H1 (cell line): Measurements from ENCODE around the gene SMIM20. TPM values are rescaled to one million over a fixed set of nuclear protein-coding genes. Genes with fewer than 3 reads are reported as not detected.

Source experiments
- CTCF ChIA-PET: fragments of 300-600 bp; sonication (Branson Sonifier 250); formaldehyde crosslinking; loops from one replicate; lab custom pipeline; 2021; ENCODE audit not compliant: partially characterized antibody; lab: Charles Lee
- POLR2A ChIA-PET: fragments of 300-600 bp; sonication (Branson Sonifier 250); formaldehyde crosslinking; loops from one replicate; lab custom pipeline; 2021; ENCODE audit warnings: inconsistent platforms; ENCODE audit not compliant: partially characterized antibody; lab: Charles Lee
- DNase-seq, 2 experiments: peaks; one replicate each; pipeline versions ENCODE4 v3.0.0 to v3.0.0-alpha.2; 2010 to 2022; ENCODE audit warnings: low spot score in 2 of 2, low read depth in 1 of 2, mixed read lengths in 1 of 2
- FAIRE-seq: peaks from 2 replicates; lab custom pipeline; 2011; peaks lifted over from hg19 to GRCh38; lab: Jason Lieb, UNC
- H2AFZ ChIP-seq: 2 replicates; pipeline ENCODE4 v1.8.1; 2012; ENCODE audit warnings: low read length, inconsistent platforms
- H2AK5ac ChIP-seq: 2 replicates; pipeline ENCODE4 v1.6.1; 2013; ENCODE audit warnings: low read depth, low read length
- H2BK120ac ChIP-seq: replicated peaks from 2 replicates; pipeline ENCODE3; 2013; ENCODE audit warnings: low read depth, low read length, inconsistent platforms
- H2BK12ac ChIP-seq: 2 replicates; pipeline ENCODE4 v1.6.1; 2013; ENCODE audit warnings: low read depth, low read length
- H2BK15ac ChIP-seq: 2 replicates; pipeline ENCODE4 v1.6.1; 2013; ENCODE audit warnings: low read length
- H2BK20ac ChIP-seq: 2 replicates; pipeline ENCODE4 v1.6.1; 2013; ENCODE audit warnings: low read length
- H2BK5ac ChIP-seq: 2 replicates; pipeline ENCODE4 v1.6.1; 2013; ENCODE audit warnings: low read depth, low read length
- H3K14ac ChIP-seq: 2 replicates; pipeline ENCODE4 v1.6.1; 2013; ENCODE audit warnings: inconsistent platforms; ENCODE audit not compliant: insufficient read length
- H3K18ac ChIP-seq: 2 replicates; pipeline ENCODE4 v1.6.1; 2013; ENCODE audit warnings: low read length; ENCODE audit errors: extremely low read depth
- H3K23ac ChIP-seq: 2 replicates; pipeline ENCODE4 v1.6.1; 2013; ENCODE audit warnings: inconsistent platforms; ENCODE audit not compliant: insufficient read length
- H3K23me2 ChIP-seq: 2 replicates; pipeline ENCODE4 v1.6.1; 2013; ENCODE audit warnings: low read depth, low read length
- H3K27ac ChIP-seq: 2 replicates; pipeline ENCODE4 v1.6.1; 2011; ENCODE audit warnings: low read depth, low read length, inconsistent platforms
- H3K27me3 ChIP-seq, 4 experiments: replicated peaks in 1 of 4; 1 replicate in 1 of 4; 2 replicates in 3 of 4; pipeline versions ENCODE4 v1.6.1 to v1.8.1; 2011 to 2013; ENCODE audit warnings: low read length in 3 of 4, mild to moderate bottlenecking in 3 of 4, inconsistent platforms in 2 of 4, mixed read lengths in 2 of 4, moderate library complexity in 1 of 4; ENCODE audit not compliant: control insufficient read depth in 3 of 4, insufficient read depth in 3 of 4; ENCODE audit errors: extremely low read depth in 1 of 4
- H3K36me3 ChIP-seq, 4 experiments: 2 replicates each; pipeline versions ENCODE4 v1.6.1 to v1.8.1; 2011 to 2013; ENCODE audit warnings: mild to moderate bottlenecking in 4 of 4, low read length in 3 of 4, moderate library complexity in 2 of 4, control low read depth in 1 of 4, inconsistent platforms in 1 of 4; ENCODE audit not compliant: insufficient read depth in 4 of 4, control insufficient read depth in 2 of 4
- H3K4ac ChIP-seq: replicated peaks from 2 replicates; pipeline ENCODE3; 2013; ENCODE audit warnings: low read length, low read depth, mixed read lengths, inconsistent platforms; ENCODE audit not compliant: insufficient read length
- H3K4me1 ChIP-seq, 4 experiments: replicated peaks in 1 of 4; 1 replicate in 1 of 4; 2 replicates in 3 of 4; pipeline versions ENCODE4 v1.6.1 to v1.8.1; 2011 to 2013; ENCODE audit warnings: low read length in 3 of 4, inconsistent platforms in 2 of 4, mixed read lengths in 1 of 4; ENCODE audit not compliant: insufficient read depth in 4 of 4, control insufficient read depth in 3 of 4
- H3K4me2 ChIP-seq, 2 experiments: 2 replicates each; pipeline versions ENCODE4 v1.6.1 to v1.8.1; 2011 to 2013; ENCODE audit warnings: low read depth in 2 of 2, low read length in 2 of 2, control low read depth in 1 of 2, inconsistent platforms in 1 of 2, mild to moderate bottlenecking in 1 of 2; ENCODE audit not compliant: insufficient read depth in 1 of 2
- H3K4me3 ChIP-seq, 4 experiments: fragments of 200-600, 300-600 bp in 1 of 4; sonication (generic), shearing (Covaris generic), sonication (Bioruptor Twin) in 1 of 4; 2 replicates each; pipeline versions ENCODE4 v1.5.1 to v1.8.1; 2011 to 2016; ENCODE audit warnings: low read length in 4 of 4, low read depth in 3 of 4, control low read depth in 2 of 4, inconsistent platforms in 2 of 4, mild to moderate bottlenecking in 2 of 4, mixed read lengths in 1 of 4, moderate library complexity in 1 of 4; ENCODE audit not compliant: insufficient read depth in 2 of 4; ENCODE audit errors: extremely low read depth in 1 of 4
- H3K56ac ChIP-seq: replicated peaks from 2 replicates; pipeline ENCODE3; 2013; ENCODE audit warnings: low read depth, mild to moderate bottlenecking, mixed read lengths, low read length, inconsistent platforms; ENCODE audit not compliant: insufficient read length
- H3K79me1 ChIP-seq: 2 replicates; pipeline ENCODE4 v1.6.1; 2013; ENCODE audit warnings: low read depth, low read length, control low read depth
- H3K79me2 ChIP-seq, 2 experiments: 2 replicates each; pipeline versions ENCODE4 v1.6.1 to v1.8.1; 2012 to 2013; ENCODE audit warnings: low read length in 2 of 2, mild to moderate bottlenecking in 2 of 2, inconsistent platforms in 1 of 2; ENCODE audit not compliant: insufficient read depth in 2 of 2, control insufficient read depth in 1 of 2
- H3K9ac ChIP-seq, 4 experiments: replicated peaks in 1 of 4; 1 replicate in 1 of 4; 2 replicates in 3 of 4; pipeline versions ENCODE4 v1.6.1 to v1.8.1; 2011 to 2013; ENCODE audit warnings: low read depth in 3 of 4, low read length in 3 of 4, control low read depth in 2 of 4, mild to moderate bottlenecking in 2 of 4, moderate library complexity in 2 of 4, inconsistent platforms in 1 of 4; ENCODE audit errors: extremely low read depth in 1 of 4
- H3K9me3 ChIP-seq, 2 experiments: 2 replicates each; pipeline versions ENCODE4 v1.6.1 to v1.8.1; 2012 to 2013; ENCODE audit warnings: mild to moderate bottlenecking in 2 of 2, moderate library complexity in 2 of 2, control low read depth in 1 of 2, inconsistent platforms in 1 of 2, low read depth in 1 of 2, low read length in 1 of 2, mixed read lengths in 1 of 2; ENCODE audit not compliant: insufficient read depth in 2 of 2
- H4K20me1 ChIP-seq, 2 experiments: replicated peaks in 1 of 2; 2 replicates each; pipeline versions ENCODE3 to v1.8.1; 2011 to 2013; ENCODE audit warnings: inconsistent platforms in 2 of 2, low read length in 2 of 2, mild to moderate bottlenecking in 1 of 2; ENCODE audit not compliant: insufficient read depth in 2 of 2, control insufficient read depth in 1 of 2
- H4K5ac ChIP-seq: 2 replicates; pipeline ENCODE4 v1.6.1; 2013; ENCODE audit warnings: low read length, low read depth, mixed read lengths, inconsistent platforms; ENCODE audit not compliant: insufficient read length
- H4K8ac ChIP-seq: 2 replicates; pipeline ENCODE4 v1.8.0; 2013; ENCODE audit warnings: mild to moderate bottlenecking, moderate library complexity, low read length, inconsistent platforms; ENCODE audit not compliant: insufficient read depth; ENCODE audit errors: extremely low read depth
- H4K91ac ChIP-seq: replicated peaks from 2 replicates; pipeline ENCODE3; 2013; ENCODE audit warnings: low read length, mixed read lengths, inconsistent platforms; ENCODE audit not compliant: insufficient read length
- HDAC6 ChIP-seq: IDR thresholded peaks from one replicate; pipeline ENCODE4 v1.7.1; 2012; ENCODE audit warnings: low read depth, mild to moderate bottlenecking, inconsistent platforms, low read length, moderate library complexity
- RAD21 ChIP-seq, 2 experiments: IDR thresholded peaks in 1 of 2; conservative IDR thresholded peaks in 1 of 2; 2 replicates each; pipeline ENCODE4 v1.6.1; 2011; ENCODE audit warnings: low read depth in 2 of 2, low read length in 2 of 2, improper control_type of control experiment in 1 of 2, inconsistent platforms in 1 of 2, mild to moderate bottlenecking in 1 of 2, moderate library complexity in 1 of 2
- SIN3A ChIP-seq, 2 experiments: IDR thresholded peaks in 1 of 2; conservative IDR thresholded peaks in 1 of 2; 2 replicates each; pipeline ENCODE4 v1.6.1; 2011 to 2012; ENCODE audit warnings: low read length in 2 of 2, improper control_type of control experiment in 1 of 2, low read depth in 1 of 2, mild to moderate bottlenecking in 1 of 2
- SRF ChIP-seq: IDR thresholded peaks from 2 replicates; pipeline ENCODE4 v1.6.1; 2011; ENCODE audit warnings: mild to moderate bottlenecking, low read depth, low read length, moderate library complexity
- TCF12 ChIP-seq: IDR thresholded peaks from 2 replicates; pipeline ENCODE4 v1.6.1; 2011; ENCODE audit warnings: low read depth, mild to moderate bottlenecking, low read length
- WGBS, 2 experiments: shearing (Covaris generic) in 1 of 2; methylation state at CpG; one replicate each; pipeline versions ENCODE4 v1.1.6 to v1.1.7; 2013 to 2015; ENCODE audit warnings: low lambda C conversion rate in 2 of 2, mixed read lengths in 2 of 2, inconsistent platforms in 1 of 2, low coverage in 1 of 2, missing lambda C conversion rate in 1 of 2; ENCODE audit not compliant: insufficient replicate concordance in 2 of 2, insufficient coverage in 1 of 2, insufficient read length in 1 of 2; ENCODE audit errors: extremely low coverage in 1 of 2, missing lambda C conversion rate in 1 of 2; 5-methylcytosine and 5-hydroxymethylcytosine counted together
- polyA plus RNA-seq, 7 experiments: library from polyadenylated mRNA; depleted of rRNA in 3 of 7; stranded (reverse) in 5 of 7; unstranded in 2 of 7; fragments of >200 nt in 5 of 7; fragments of 200-250 nt in 2 of 7; gene quantifications; 1 replicate in 5 of 7; 2 replicates in 1 of 7; 4 replicates in 1 of 7; pipeline versions ENCODE4 v1.2.1 to v1.2.3, GENCODE V29; 2011 to 2013; ENCODE audit warnings: missing spikeins in 2 of 7, mixed read lengths in 2 of 7
- total RNA-seq: library from RNA; stranded (reverse); fragmentation: NEBNext Ultra II Directional; extraction: Animal tissue kit (Norgen Biotek cat#: 25700); gene quantifications from 2 replicates; pipeline ENCODE4 v1.2.1, GENCODE V29; 2021
- TF ChIP-seq, protein P1 (sequence below): IDR thresholded peaks from 2 replicates; pipeline ENCODE4 v1.6.1; 2011; ENCODE audit warnings: low read length, improper control_type of control experiment
- TF ChIP-seq, protein P2 (sequence below): IDR thresholded peaks from 2 replicates; pipeline ENCODE4 v1.6.1; 2012; ENCODE audit warnings: low read length, inconsistent platforms
- TF ChIP-seq, protein P3 (sequence below): IDR thresholded peaks from 2 replicates; pipeline ENCODE4 v1.6.1; 2012; ENCODE audit warnings: inconsistent platforms

Gene SMIM20
- total and polyA plus RNA-seq, 2 of the 8 experiments (the other 6 are each of a cell fraction or from before 2014, with no cell fraction given): 21.9 to 36.9 TPM

DNA sequence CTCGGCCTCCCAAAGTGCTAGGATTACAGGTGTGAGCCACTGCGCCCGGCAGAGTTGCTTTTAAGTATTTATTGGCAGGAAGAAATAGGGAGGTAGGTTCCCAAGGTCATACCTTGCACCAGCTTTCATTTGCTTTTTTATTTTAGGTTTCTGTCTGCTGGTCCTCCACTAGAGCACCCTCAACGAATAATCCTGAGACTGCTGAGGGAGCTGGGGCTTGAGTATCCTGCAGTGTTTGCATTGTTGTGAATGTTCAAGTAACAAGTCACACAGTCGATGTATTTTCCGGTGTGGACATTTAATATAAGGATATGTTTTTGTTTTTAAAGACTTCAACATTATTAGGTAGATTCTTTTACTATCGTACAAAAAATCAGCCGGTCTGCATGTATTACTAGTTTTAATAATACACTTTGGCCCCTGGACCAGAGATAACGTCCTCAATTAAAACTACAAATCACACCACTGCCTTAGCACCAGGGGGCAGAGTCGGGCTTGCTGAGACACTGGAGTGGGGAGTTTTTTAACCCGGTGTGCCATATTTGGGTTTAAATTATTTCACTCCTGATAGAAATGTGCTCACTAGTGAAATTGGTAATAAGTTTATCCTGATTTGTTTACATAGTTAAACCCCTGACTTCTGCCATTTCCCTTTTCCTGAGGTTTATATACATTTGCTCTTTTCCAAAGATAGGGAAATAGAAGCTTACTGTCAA lies 11.6 kb downstream of the SMIM20 start:
- no peak overlapping the region for H2BK20ac ChIP-seq
- H3K9ac ChIP-seq: no peak overlapping the region
- no peak overlapping the region for H4K8ac ChIP-seq
- no peaks in the 10 kb centered on the region; a peak in 1 of 4 replicates for H3K79me2 ChIP-seq
- no peak overlapping the region for H3K4ac ChIP-seq
- ChIA-PET CTCF (interaction anchor here (0.5 to 4.6 kb wide), 28 partner anchors 9 to 236 kb away, joined by 3 to 29 read pairs (median 5); partner anchors contain the start of gene SMIM20), POLR2A (no interaction called here)
- WGBS, 2 experiments: 65% methylated on average over 11 of the region's 11 CpGs; no CpG with 5 or more reads in 1 of the 2 experiments
- H3K9me3 ChIP-seq: no peaks in the 10 kb centered on the region
- no peak overlapping the region for H2BK5ac ChIP-seq
- H3K4me1 ChIP-seq: no peaks in the 10 kb centered on the region; a peak in 2 of 7 replicates
- no peak overlapping the region for H2AFZ ChIP-seq
- no peak overlapping the region for H3K18ac ChIP-seq
- H3K36me3 ChIP-seq: peaks cover 0 to 3% (median 0%) of the 10 kb centered on the region in 4 experiments; a peak in 3 of 8 replicates
- H3K56ac ChIP-seq: no peak overlapping the region
- no peak overlapping the region for H3K4me2 ChIP-seq
- no peak overlapping the region for H3K4me3 ChIP-seq
- H2BK120ac ChIP-seq: no peak overlapping the region
- no peak overlapping the region for H2AK5ac ChIP-seq
- H4K20me1 ChIP-seq: no peaks in the 10 kb centered on the region
- no peaks in the 10 kb centered on the region for H3K27me3 ChIP-seq
- no peak overlapping the region for H3K23ac ChIP-seq
- H3K79me1 ChIP-seq: peaks cover 5% of the 10 kb centered on the region; the same call in 1 of the 2 replicates
- peak in 1 of 2 experiments; percentile 64 for DNase-seq
- H2BK15ac ChIP-seq: no peak overlapping the region
- no peak overlapping the region for H3K27ac ChIP-seq
- no peak overlapping the region for H4K91ac ChIP-seq
- H2BK12ac ChIP-seq: no peak overlapping the region
- peak; percentile 70 for FAIRE-seq
- no peak overlapping the region for H4K5ac ChIP-seq
- no peak overlapping the region for H3K14ac ChIP-seq
- H3K23me2 ChIP-seq: no peaks in the 10 kb centered on the region
- TF ChIP-seq RAD21 (IDR thresholded peaks at IDR 0.05 in 1 of 2, conservative IDR thresholded peaks at IDR 0.05 in 1 of 2; ENCODE audit: low read depth in 2 of 2, low read length in 2 of 2) (peak; percentile 74 to 83), TCF12 (no peak), HDAC6 (no peak), SIN3A (conservative IDR thresholded peaks at IDR 0.05 in 1 of 2, IDR thresholded peaks at IDR 0.05 in 1 of 2; ENCODE audit: low read depth in 1 of 2, low read length in 2 of 2) (no peak), SRF (0 out of 2 replicates have a peak, but pooled peaks have one; percentile 16)
- TF ChIP-seq, protein P1, sequence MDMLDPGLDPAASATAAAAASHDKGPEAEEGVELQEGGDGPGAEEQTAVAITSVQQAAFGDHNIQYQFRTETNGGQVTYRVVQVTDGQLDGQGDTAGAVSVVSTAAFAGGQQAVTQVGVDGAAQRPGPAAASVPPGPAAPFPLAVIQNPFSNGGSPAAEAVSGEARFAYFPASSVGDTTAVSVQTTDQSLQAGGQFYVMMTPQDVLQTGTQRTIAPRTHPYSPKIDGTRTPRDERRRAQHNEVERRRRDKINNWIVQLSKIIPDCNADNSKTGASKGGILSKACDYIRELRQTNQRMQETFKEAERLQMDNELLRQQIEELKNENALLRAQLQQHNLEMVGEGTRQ: no peak
- TF ChIP-seq, protein P2, sequence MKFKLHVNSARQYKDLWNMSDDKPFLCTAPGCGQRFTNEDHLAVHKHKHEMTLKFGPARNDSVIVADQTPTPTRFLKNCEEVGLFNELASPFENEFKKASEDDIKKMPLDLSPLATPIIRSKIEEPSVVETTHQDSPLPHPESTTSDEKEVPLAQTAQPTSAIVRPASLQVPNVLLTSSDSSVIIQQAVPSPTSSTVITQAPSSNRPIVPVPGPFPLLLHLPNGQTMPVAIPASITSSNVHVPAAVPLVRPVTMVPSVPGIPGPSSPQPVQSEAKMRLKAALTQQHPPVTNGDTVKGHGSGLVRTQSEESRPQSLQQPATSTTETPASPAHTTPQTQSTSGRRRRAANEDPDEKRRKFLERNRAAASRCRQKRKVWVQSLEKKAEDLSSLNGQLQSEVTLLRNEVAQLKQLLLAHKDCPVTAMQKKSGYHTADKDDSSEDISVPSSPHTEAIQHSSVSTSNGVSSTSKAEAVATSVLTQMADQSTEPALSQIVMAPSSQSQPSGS: no peak
- TF ChIP-seq, protein P3, sequence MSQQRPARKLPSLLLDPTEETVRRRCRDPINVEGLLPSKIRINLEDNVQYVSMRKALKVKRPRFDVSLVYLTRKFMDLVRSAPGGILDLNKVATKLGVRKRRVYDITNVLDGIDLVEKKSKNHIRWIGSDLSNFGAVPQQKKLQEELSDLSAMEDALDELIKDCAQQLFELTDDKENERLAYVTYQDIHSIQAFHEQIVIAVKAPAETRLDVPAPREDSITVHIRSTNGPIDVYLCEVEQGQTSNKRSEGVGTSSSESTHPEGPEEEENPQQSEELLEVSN: no peak
